Activated CD8-positive, alpha-beta memory T cell treated with anti-CD3 and anti-CD28 coated beads for 36 hours (primary cell): ENCODE results near the gene MATN4. TPM values are rescaled to one million over a fixed set of nuclear protein-coding genes. Genes with fewer than 3 reads are reported as not detected.
"Not testable (repeated sequence)": the region's sequence is repeated elsewhere in the genome, so short reads cannot be mapped to it uniquely, and the experiment has no call there.

Source experiments
- CTCF ChIA-PET: fragments of 350-600 bp; sonication (Branson Sonifier 250); formaldehyde crosslinking; loops from one replicate; lab custom pipeline; 2021; ENCODE audit warnings: antibody characterized with exemption; lab: Charles Lee
- POLR2A ChIA-PET: fragments of 350-600 bp; sonication (Branson Sonifier 250); formaldehyde crosslinking; loops from one replicate; lab custom pipeline; 2021; ENCODE audit warnings: antibody characterized with exemption; lab: Charles Lee
- total RNA-seq, 2 experiments: library from RNA; stranded (reverse); gene quantifications; one replicate each; pipeline ENCODE4 v1.2.3, GENCODE V29; 2021

MATN4 gene
- under 1 TPM; 0.32 to 0.36 TPM for total RNA-seq

GRCh38 chr20:45308117-45308778 is at the start of gene MATN4:
TSS of gene MATN4 (minus strand) at chr20:45308299. CDS start at chr20:45305582, 2,717 bp downstream.
- CTCF ChIA-PET: interaction anchor here (1.3 kb wide), 1 partner anchor 11 kb away, joined by 4 read pairs; no protein-coding TSS in a partner anchor
- POLR2A ChIA-PET: no interaction called here

DNA sequence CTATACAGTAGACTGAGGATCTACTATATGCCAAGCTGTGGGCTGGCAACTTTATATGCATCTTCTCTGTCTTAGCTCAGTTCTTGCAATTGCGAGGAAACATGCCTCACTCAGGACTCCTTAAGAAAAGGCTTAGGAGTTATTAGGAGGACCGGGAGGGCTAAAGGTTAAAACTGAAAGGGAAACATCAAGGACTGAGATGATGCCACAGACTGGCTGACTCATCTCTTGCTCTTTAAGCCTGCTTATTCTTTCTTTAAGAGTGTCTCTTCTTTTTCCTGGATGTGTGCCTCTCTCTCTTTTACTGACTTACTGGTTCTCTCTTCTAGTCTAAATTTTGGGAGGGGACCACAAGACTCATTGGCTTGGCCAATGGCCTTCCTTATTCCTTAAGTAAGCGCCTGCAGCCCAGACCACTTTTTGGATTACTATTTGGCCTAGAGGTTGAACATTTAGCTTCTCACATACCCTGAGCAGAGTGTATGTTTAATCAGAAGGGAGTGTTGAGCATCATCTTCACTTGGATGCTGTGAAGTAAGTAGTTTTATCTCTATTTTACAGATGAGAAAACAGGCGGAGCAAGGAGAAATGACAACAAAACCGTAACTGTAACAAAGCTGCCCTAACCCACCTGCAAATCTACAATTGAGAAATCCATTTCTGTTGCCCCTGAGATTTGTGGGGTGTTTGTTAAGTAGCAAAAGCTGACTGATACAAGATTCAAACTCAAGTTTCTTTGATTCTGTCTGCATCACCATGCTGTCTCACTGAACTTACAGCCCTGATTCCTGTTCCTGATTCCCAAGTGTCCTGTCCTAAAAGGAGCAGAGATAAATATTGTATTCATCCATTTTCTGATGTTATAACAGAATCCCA is 47.3 kb upstream of the MATN4 start:
- CTCF ChIA-PET: interaction anchor here (0.5 to 2.2 kb wide), 4 partner anchors 7 to 473 kb away, joined by 3 to 13 read pairs (median 4); partner anchors contain the start of gene SYS1
- POLR2A ChIA-PET: no interaction called here

DNA sequence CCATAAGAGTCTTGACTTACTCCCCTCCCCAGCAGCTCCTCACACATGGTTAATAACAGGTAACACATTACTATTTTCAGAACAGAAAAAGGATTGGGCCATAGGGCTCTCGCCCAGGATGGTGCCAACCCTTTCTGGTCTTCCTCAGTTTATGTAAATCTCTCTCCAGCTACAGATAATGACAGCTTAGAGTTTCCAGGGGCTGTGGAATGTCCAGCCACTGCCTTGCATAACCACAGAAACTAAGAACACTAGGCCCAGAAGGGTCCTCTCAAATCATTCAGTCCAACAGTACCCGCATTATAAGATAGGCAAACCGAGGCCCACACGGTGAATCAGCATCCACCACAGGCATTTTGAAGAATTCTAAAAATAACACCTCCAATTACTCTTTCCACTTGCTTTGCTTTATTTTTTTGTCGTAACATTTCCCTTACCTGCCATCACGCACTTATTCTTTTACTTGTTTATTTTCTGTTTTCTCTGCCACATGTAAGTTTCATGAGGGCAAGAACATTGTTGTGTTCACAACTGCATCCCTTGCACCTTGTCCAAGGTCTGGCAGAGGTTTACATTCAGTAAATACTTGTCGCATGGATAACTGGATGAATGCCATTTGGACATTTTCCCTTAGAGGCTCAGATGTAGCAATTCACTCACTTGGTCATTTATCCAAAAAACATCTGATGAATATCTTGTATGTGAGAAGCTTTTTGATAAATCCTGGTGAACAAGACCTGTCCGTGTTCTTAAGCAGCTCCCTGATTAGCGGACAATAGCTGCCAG is 46.5 kb upstream of the MATN4 start:
- CTCF ChIA-PET: interaction anchor here (0.8 to 2.2 kb wide), 2 partner anchors 8 to 18 kb away, joined by 3 to 13 read pairs; partner anchors contain the start of gene SYS1
- POLR2A ChIA-PET: interaction anchor here (1.0 kb wide), 1 partner anchor 8 kb away, joined by 3 read pairs; the partner anchor contains the start of gene SYS1

GRCh38 chr20:45353746-45354145 is 45.6 kb upstream of the MATN4 start:
- ChIA-PET CTCF (interaction anchor here (2.2 kb wide), 1 partner anchor 9 kb away, joined by 13 read pairs; the partner anchor contains the start of gene SYS1), POLR2A (interaction anchor here (1.0 kb wide), 1 partner anchor 9 kb away, joined by 3 read pairs; the partner anchor contains the start of gene SYS1)

- CTCF ChIA-PET: interaction anchor here (1.1 to 1.7 kb wide), 3 partner anchors 10 to 84 kb away, joined by 3 to 6 read pairs (median 4); partner anchors contain the start of gene SYS1
- POLR2A ChIA-PET: no interaction called here
Observed at GRCh38 chr20:45352729-45353128, 44.6 kb upstream of the MATN4 start.

DNA sequence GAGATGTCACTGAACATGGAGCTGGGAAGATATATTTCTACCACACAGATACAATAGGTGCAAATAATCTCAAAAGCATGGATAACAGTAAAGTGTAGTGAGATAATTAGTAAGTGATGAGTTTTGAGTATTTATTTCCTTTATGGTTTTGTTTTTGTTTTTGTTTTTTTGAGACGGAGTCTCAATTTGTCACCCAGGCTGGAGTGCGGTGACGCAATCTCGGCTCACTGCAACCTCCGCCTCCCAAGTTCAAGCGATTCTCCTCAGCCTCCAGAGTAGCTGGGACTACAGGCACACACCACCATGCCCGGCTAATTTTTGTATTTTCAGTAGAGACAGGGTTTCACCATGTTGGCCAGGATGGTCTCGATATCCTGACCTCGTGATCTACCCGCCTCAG is 42.7 kb upstream of the MATN4 start:
- CTCF ChIA-PET: interaction anchor here (0.6 to 1.8 kb wide), 4 partner anchors 11 to 646 kb away, joined by 3 to 5 read pairs (median 3); partner anchors contain the start of gene SYS1
- POLR2A ChIA-PET: not testable (repeated sequence)

DNA sequence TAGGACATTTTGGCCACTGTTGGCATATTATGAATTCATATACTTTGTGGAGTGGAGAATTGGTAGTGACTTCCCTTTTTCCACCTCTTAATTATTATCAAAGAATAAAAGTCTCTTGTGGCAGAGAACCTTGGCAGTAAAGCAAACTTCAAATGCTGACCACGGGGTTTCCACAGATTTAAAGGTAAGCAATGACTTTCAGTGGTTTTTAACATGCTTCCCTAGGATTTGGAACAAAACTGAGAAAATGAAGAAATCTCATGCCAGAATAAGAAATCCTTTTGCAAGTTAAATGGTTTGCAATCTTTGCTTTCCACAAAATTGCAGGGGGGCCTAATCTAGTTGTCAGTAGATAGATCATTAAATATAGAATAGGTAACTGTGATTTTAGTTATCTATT is 42.1 kb upstream of the MATN4 start:
- ChIA-PET CTCF (interaction anchor here (1.0 to 1.8 kb wide), 2 partner anchors 13 to 87 kb away, joined by 5 read pairs; partner anchors contain the start of gene SYS1), POLR2A (no interaction called here)

GRCh38 chr20:45347936-45348778 is 40.1 kb upstream of the MATN4 start, which contains the start of gene SDC4:
TSS of gene SDC4 (minus strand) at chr20:45348424. CDS start at chr20:45348384, 40 bp downstream.
- ChIA-PET CTCF (interaction anchor here (0.6 to 3.7 kb wide), 6 partner anchors 15 to 198 kb away, joined by 3 to 16 read pairs (median 4); partner anchors contain the start of gene SYS1), POLR2A (interaction anchor here (0.6 to 2.7 kb wide), 5 partner anchors 9 to 110 kb away, joined by 3 to 12 read pairs (median 3); partner anchors contain the start of gene SYS1)

- CTCF ChIA-PET: interaction anchor here (1.0 to 3.7 kb wide), 3 partner anchors 16 to 29 kb away, joined by 5 to 16 read pairs (median 11); partner anchors contain the start of gene SYS1
- POLR2A ChIA-PET: interaction anchor here (0.6 to 2.7 kb wide), 4 partner anchors 15 to 111 kb away, joined by 3 to 12 read pairs (median 5); partner anchors contain the start of gene SYS1
Observed at GRCh38 chr20:45347297-45347935, 39.3 kb upstream of the MATN4 start.

DNA sequence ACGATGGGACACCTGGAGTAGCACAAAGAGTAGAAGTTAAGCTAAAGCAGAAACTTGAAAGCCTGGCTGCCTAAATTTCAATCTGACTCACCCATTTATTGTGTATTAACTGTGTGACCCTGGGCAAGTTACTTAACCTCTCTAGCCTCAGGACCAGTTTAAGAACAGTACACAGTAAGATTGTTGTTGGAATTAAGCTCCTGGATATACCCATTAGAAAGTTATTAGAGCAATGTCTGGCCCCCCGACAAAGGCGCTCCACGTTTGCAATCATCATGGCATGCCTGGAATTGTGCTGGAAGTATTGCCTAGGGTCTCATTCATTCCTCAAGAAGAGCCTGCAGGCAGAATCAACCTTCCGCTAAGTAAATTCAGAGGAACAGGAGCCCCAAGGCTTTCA is 38.8 kb upstream of the MATN4 start:
- ChIA-PET POLR2A (interaction anchor here (2.7 kb wide), 1 partner anchor 16 kb away, joined by 12 read pairs; the partner anchor contains the start of gene SYS1), CTCF (interaction anchor here (1.0 to 3.7 kb wide), 3 partner anchors 16 to 28 kb away, joined by 5 to 16 read pairs (median 11); partner anchors contain the start of gene SYS1)

- ChIA-PET POLR2A (interaction anchor here (2.7 kb wide), 1 partner anchor 16 kb away, joined by 12 read pairs; the partner anchor contains the start of gene SYS1), CTCF (interaction anchor here (1.0 to 3.7 kb wide), 3 partner anchors 17 to 28 kb away, joined by 5 to 16 read pairs (median 11); partner anchors contain the start of gene SYS1)
Observed at GRCh38 chr20:45346291-45346718, 38.2 kb upstream of the MATN4 start.

DNA sequence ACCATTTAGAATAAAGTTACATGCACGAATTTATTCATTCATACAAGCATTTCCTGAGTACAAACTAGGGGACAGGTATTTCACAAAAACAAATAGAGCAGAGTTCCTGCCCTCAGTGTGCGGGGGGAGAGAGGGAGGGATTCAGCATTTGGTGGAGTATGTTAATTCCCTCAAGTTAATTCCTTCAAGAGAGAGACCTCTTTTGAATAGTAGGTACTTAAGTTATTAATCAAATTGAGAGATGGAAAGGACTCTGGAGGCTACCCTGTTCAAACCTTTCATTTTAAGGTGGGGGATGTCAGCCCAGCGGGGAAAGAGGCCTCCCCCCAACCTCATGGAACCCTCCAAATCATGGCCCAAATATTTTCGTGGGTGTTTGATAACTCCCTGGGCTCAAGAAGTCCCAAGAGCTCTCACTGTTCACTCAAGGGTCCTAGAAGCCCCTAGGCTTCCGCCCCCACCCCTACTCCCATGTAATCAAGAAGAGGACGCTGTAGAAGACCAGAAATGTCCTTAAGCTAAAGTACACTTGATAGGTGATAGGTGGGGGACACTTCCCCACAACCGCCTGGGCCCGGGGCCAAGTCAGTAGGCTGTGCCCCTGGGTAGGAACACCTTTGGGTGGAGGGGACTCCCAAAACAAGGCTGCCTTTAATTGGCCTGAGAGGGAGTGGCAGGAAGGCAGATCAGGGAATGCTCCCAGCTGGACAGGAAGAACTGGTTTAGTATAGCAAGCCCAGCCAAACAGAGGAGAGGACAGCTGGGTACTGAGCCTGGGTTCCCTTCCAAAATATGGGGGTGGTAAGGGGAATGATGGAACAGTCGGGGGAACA is 37.2 kb upstream of the MATN4 start:
- POLR2A ChIA-PET: interaction anchor here (2.7 kb wide), 1 partner anchor 17 kb away, joined by 12 read pairs; the partner anchor contains the start of gene SYS1

GRCh38 chr20:45344168-45344860 is 36.2 kb upstream of the MATN4 start:
- ChIA-PET POLR2A (interaction anchor here (0.5 to 0.9 kb wide), 2 partner anchors 19 to 31 kb away, joined by 3 to 4 read pairs; partner anchors contain the start of gene SYS1), CTCF (interaction anchor here (1.2 kb wide), 1 partner anchor 18 kb away, joined by 3 read pairs; no protein-coding TSS in a partner anchor)

More for the DNA sequence above, 37.2 kb upstream of the MATN4 start:
- CTCF ChIA-PET: no interaction called here

GRCh38 chr20:45343532-45344167 is 35.6 kb upstream of the MATN4 start:
- CTCF ChIA-PET: interaction anchor here (0.5 to 1.2 kb wide), 2 partner anchors 19 to 31 kb away, joined by 3 read pairs; no protein-coding TSS in a partner anchor
- POLR2A ChIA-PET: interaction anchor here (0.5 to 0.9 kb wide), 2 partner anchors 19 to 31 kb away, joined by 3 to 4 read pairs; partner anchors contain the start of gene SYS1
